ENCODE data around the gene CCND1.
"Not testable (repeated sequence)": the region's sequence is repeated elsewhere in the genome, so short reads cannot be mapped to it uniquely, and the experiment has no call there.

CCND1 gene

DNA sequence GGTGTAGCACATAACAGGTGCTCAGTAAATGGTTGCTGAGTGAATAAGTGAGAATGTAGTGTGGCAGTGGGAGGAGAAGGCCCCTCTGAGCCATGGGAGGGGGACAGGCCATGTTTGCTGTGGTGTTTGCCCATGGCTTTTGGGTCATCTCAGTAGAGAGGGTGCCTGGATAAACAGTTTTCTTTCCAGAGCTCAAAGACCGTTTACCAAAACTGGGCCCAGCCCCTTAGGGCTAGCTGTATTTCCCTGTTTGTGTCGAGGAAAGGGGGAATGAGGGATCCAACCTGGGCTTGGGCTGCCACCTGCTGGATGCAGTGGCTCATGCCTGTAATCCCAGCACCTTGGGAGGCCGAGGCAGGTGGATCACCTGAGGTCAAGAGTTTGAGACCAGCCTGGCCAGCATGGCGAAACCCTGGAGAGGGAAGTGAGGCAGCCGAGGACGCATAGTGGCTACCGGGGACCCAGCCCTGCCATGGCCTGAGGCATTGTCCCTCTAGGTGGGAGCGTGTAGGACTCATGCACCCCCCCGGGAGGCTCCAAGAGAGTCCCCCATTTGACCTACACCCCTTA lies 42.9 kb downstream of the CCND1 start:
- H3K36me3 ChIP-seq = no peaks in the 10 kb centered on the region
- TF ChIP-seq, protein P1, sequence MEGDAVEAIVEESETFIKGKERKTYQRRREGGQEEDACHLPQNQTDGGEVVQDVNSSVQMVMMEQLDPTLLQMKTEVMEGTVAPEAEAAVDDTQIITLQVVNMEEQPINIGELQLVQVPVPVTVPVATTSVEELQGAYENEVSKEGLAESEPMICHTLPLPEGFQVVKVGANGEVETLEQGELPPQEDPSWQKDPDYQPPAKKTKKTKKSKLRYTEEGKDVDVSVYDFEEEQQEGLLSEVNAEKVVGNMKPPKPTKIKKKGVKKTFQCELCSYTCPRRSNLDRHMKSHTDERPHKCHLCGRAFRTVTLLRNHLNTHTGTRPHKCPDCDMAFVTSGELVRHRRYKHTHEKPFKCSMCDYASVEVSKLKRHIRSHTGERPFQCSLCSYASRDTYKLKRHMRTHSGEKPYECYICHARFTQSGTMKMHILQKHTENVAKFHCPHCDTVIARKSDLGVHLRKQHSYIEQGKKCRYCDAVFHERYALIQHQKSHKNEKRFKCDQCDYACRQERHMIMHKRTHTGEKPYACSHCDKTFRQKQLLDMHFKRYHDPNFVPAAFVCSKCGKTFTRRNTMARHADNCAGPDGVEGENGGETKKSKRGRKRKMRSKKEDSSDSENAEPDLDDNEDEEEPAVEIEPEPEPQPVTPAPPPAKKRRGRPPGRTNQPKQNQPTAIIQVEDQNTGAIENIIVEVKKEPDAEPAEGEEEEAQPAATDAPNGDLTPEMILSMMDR (IDR thresholded peaks at IDR 0.05; ENCODE audit: low read depth, low read length) = peak; percentile 66
- peaks cover 5% of the 10 kb centered on the region; the same call in 1 of the 2 replicates for H3K27me3 ChIP-seq
- DNase-seq = peak; percentile 58
- H3K4me1 ChIP-seq = peaks cover 3% of the 10 kb centered on the region; the same call in 1 of the 2 replicates
- no peak overlapping the region for H3K4me3 ChIP-seq (ENCODE audit: low read depth, low read length)
- no peaks in the 10 kb centered on the region; the same call in none of the 2 replicates for H3K9me3 ChIP-seq

DNA sequence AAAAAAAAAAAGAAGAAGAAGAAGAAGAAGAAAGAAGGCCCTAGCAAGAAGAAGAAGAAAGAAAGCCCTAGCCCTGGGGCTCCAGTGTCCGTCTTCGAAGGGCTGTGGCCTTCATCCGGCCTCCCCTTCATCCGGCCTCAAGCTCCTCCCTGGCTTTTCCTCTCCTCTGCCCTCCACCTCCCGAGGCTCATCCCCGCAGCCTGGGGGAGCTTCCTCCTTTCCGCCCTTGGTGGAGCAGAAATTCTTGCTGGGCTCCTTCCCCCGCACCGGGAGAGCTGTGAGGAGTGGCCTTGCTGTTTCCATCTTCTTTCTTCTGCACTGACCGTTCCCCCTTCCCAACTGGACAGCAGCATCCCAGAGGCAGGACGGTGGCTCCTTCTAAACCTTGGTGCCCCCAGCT lies 43.7 kb downstream of the CCND1 start:
- H3K27me3 ChIP-seq = peaks cover 5% of the 10 kb centered on the region; the same call in 1 of the 2 replicates
- H3K4me3 ChIP-seq (ENCODE audit: low read depth, low read length) = no peak overlapping the region
- TF ChIP-seq, protein P1 (IDR thresholded peaks at IDR 0.05; ENCODE audit: low read depth, low read length) = no peak
- H3K36me3 ChIP-seq = no peaks in the 10 kb centered on the region
- H3K4me1 ChIP-seq = peaks cover 3% of the 10 kb centered on the region; the same call in 1 of the 2 replicates
- H3K9me3 ChIP-seq = no peaks in the 10 kb centered on the region; the same call in none of the 2 replicates
- no peak for DNase-seq

DNA sequence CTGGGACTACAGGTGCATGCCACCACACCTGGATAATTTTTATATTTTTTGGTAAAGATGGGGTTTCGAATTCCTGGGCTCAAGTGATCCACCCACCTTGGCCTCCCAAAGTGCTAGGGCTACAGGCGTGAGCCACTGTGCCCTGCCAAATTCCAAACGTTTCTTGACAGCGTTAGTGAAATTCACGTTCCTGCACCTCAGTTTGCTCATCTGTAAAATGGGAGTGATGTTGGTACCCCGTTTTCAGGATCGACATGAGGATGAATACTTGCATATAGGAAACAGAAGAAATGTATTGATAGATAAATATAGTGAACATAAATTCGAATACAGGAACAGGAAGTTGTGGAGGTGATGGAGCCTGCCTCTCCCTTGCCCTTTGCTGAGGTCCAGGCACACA lies 44.4 kb downstream of the CCND1 start:
- Histone ChIP-seq H3K4me1 (peaks cover 3% of the 10 kb centered on the region; the same call in 1 of the 2 replicates), H3K36me3 (no peaks in the 10 kb centered on the region), H3K4me3 (ENCODE audit: low read depth, low read length) (no peak overlapping the region), H3K27me3 (peaks cover 5% of the 10 kb centered on the region; the same call in 1 of the 2 replicates), H3K9me3 (no peaks in the 10 kb centered on the region; the same call in none of the 2 replicates)
- TF ChIP-seq, protein P1 (IDR thresholded peaks at IDR 0.05; ENCODE audit: low read depth, low read length) = no peak
- no peak for DNase-seq

DNA sequence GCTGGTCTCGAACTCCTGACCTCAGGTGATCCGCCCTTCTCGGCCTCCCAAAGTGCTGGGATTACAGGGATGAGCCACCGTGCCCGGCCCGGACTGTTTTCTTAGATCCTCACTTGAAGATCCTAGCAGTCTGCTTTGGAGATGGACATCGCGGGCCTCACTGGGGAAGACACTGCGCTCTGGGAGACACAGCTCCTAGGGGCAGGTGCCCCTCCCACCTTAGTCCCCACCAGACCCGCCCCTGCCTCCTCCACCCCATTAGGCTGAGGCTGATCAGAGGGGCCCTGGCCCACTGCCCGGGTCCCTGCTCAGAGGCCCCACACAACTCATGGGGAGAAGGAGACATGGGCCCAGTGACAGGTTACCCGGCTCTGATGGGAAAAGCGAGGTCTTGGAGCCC lies 45.5 kb downstream of the CCND1 start:
- Histone ChIP-seq H3K36me3 (no peaks in the 10 kb centered on the region), H3K4me3 (ENCODE audit: low read depth, low read length) (no peak overlapping the region), H3K27me3 (peaks cover 5% of the 10 kb centered on the region; the same call in 1 of the 2 replicates), H3K9me3 (no peaks in the 10 kb centered on the region; the same call in none of the 2 replicates), H3K4me1 (peaks cover 3% of the 10 kb centered on the region; the same call in 1 of the 2 replicates)
- TF ChIP-seq, protein P1 (IDR thresholded peaks at IDR 0.05; ENCODE audit: low read depth, low read length) = no peak
- no peak for DNase-seq

DNA sequence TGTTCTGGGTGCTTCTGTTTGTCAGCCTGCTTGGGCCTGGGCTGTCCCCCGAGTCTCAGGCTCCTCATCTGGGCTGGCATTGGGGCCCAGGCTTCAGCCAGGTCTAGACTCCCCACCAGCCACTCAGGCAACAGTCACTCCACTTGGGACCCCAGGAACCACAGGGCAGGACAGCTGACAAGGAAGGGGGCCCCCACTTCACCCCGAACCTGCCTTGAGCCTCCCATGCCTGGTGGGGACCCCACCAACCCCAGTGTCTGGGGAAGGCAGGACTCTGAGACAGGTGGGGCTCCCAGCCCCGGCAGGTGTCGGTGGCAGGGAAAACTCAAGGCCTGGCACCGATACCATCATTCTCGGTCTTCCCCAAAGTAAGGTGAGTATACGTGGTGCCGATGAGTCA lies 45.9 kb downstream of the CCND1 start:
- Histone ChIP-seq H3K27me3 (peaks cover 5% of the 10 kb centered on the region; the same call in 1 of the 2 replicates), H3K36me3 (no peaks in the 10 kb centered on the region), H3K4me1 (peaks cover 3% of the 10 kb centered on the region; the same call in 1 of the 2 replicates), H3K4me3 (ENCODE audit: low read depth, low read length) (no peak overlapping the region), H3K9me3 (no peaks in the 10 kb centered on the region; the same call in none of the 2 replicates)
- no peak for DNase-seq
- TF ChIP-seq, protein P1 (IDR thresholded peaks at IDR 0.05; ENCODE audit: low read depth, low read length) = no peak

DNA sequence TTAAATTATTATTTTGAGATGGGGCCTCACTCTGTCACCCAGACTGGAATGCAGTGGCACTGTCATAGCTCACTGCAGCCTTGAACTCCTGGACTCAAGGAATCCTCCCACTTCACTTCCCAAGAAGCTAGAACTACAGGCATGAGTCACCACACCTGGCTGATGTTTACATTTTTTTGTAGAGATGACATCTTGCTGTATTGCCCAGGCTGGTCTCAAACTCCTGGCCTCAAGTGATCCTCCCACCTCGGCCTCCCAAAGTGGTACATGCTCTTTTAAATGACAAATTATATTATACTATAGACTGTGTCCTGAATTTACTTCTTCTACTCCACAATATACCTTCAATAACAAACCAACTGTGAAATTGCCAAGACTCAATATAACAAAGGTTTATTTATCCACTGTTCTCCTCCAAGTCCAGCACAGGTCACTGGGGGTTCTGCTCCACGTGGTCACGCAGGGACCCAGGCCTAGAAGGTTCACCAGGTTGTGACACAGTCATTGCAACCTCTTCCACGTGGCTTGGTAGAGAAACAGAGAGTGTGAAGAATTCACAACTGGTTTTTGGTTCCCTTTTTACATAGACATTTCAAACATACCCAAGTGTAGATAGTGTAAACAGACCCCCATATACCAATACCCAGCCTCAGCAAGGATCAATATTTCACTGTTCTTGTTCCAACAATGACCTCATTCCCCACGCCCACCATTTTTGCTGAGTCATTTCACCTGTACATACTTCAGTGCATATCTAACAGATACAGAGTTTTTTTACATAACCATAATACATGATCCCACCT lies 47.2 kb downstream of the CCND1 start:
- H3K27me3 ChIP-seq; H3K36me3 ChIP-seq; DNase-seq; H3K4me1 ChIP-seq; H3K4me3 ChIP-seq (ENCODE audit: low read depth, low read length); H3K9me3 ChIP-seq: not testable (repeated sequence)

Data from BE2C (cell line).